ENCODE data around the gene IQCF2. TPM values are rescaled to one million over a fixed set of nuclear protein-coding genes. Genes with fewer than 3 reads are reported as not detected.

The IQCF2 gene
- total RNA-seq, 1 experiment from 2014 or later: not detected

DNA sequence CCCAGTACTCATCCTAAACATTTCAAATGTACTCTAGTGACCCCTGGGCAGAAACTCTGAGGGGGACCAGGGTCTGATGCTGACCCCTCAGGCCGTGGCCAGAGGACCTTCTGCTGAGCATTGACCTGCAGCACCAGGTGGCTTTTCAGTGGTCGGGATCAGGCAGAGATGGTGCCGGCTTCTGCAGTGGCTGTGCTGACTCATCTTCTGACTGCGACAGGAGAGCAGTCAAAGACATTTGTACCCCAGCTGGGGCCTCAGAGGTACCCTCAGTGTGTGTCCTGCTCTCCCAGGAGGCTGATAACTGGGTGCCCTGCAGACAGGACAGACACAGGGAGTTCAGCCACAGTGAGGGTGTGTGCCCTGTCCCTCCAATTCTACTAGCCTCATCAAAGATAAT lies 45.8 kb upstream of the IQCF2 start:
- no peaks in the 10 kb centered on the region for H4K20me1 ChIP-seq (ENCODE audit: low read length)
- H3K27me3 ChIP-seq (ENCODE audit: low read length): peaks cover 13% of the 10 kb centered on the region
- no peaks in the 10 kb centered on the region for H3F3A ChIP-seq (ENCODE audit: low read length, unreplicated experiment)
- no peak overlapping the region for H3K9ac ChIP-seq (ENCODE audit: low read length)
- H3K27ac ChIP-seq (ENCODE audit: low read length): no peak overlapping the region
- DNase-seq (no peak), ATAC-seq (no peak)
- no TSS peak for BruUV-seq (replicated peaks)
- H3K4me1 ChIP-seq (ENCODE audit: insufficient read depth, low read length): no peaks in the 10 kb centered on the region
- ChIA-PET POLR2A (ENCODE audit: unreplicated experiment) (no interaction called here), CTCF (no interaction called here)
- no peak overlapping the region for H3K4me3 ChIP-seq (ENCODE audit: low read length)
- H2AFZ ChIP-seq (ENCODE audit: low read length): peak overlapping the region; percentile 9; the same call in 1 of the 2 replicates
- H3K4me2 ChIP-seq (ENCODE audit: low read length): no peak overlapping the region
- no peaks in the 10 kb centered on the region for H3K79me2 ChIP-seq (ENCODE audit: low read length)
- H3K36me3 ChIP-seq (ENCODE audit: low read depth, low read length): no peaks in the 10 kb centered on the region
- intact Hi-C loops (cut with micrococcal nuclease): no loop called here
- no peaks in the 10 kb centered on the region for H3K9me2 ChIP-seq (replicated peaks; ENCODE audit: low read length)
- H3K9me3 ChIP-seq (ENCODE audit: low read length): no peaks in the 10 kb centered on the region
- TF ChIP-seq EZH2phosphoT487 (IDR thresholded peaks at IDR 0.05; ENCODE audit: borderline replicate concordance, low read length) (no peak), EZH2 (IDR thresholded peaks at IDR 0.05; ENCODE audit: low read length, unreplicated experiment) (no peak)
- TF ChIP-seq, protein P1, sequence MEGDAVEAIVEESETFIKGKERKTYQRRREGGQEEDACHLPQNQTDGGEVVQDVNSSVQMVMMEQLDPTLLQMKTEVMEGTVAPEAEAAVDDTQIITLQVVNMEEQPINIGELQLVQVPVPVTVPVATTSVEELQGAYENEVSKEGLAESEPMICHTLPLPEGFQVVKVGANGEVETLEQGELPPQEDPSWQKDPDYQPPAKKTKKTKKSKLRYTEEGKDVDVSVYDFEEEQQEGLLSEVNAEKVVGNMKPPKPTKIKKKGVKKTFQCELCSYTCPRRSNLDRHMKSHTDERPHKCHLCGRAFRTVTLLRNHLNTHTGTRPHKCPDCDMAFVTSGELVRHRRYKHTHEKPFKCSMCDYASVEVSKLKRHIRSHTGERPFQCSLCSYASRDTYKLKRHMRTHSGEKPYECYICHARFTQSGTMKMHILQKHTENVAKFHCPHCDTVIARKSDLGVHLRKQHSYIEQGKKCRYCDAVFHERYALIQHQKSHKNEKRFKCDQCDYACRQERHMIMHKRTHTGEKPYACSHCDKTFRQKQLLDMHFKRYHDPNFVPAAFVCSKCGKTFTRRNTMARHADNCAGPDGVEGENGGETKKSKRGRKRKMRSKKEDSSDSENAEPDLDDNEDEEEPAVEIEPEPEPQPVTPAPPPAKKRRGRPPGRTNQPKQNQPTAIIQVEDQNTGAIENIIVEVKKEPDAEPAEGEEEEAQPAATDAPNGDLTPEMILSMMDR (conservative IDR thresholded peaks at IDR 0.05; ENCODE audit: low read depth, low read length): no peak

- TF ChIP-seq, protein P1 (conservative IDR thresholded peaks at IDR 0.05; ENCODE audit: low read depth, low read length): no peak
- TF ChIP-seq EZH2phosphoT487 (IDR thresholded peaks at IDR 0.05; ENCODE audit: borderline replicate concordance, low read length) (no peak), EZH2 (IDR thresholded peaks at IDR 0.05; ENCODE audit: low read length, unreplicated experiment) (no peak)
- no peaks in the 10 kb centered on the region for H3K4me1 ChIP-seq (ENCODE audit: insufficient read depth, low read length)
- H3K36me3 ChIP-seq (ENCODE audit: low read depth, low read length): no peaks in the 10 kb centered on the region
- H3K9me3 ChIP-seq (ENCODE audit: low read length): no peaks in the 10 kb centered on the region
- H3K27me3 ChIP-seq (ENCODE audit: low read length): peaks cover 13% of the 10 kb centered on the region
- H3K79me2 ChIP-seq (ENCODE audit: low read length): no peaks in the 10 kb centered on the region
- POLR2A ChIA-PET (ENCODE audit: unreplicated experiment): no interaction called here
- H3K27ac ChIP-seq (ENCODE audit: low read length): no peak overlapping the region
- DNase-seq: no peak
- H3K9me2 ChIP-seq (replicated peaks; ENCODE audit: low read length): no peaks in the 10 kb centered on the region
- no peak overlapping the region for H3K9ac ChIP-seq (ENCODE audit: low read length)
- CTCF ChIA-PET: interaction anchor here (0.6 kb wide), 1 partner anchor 1228 kb away, joined by 8 read pairs; no protein-coding TSS in a partner anchor
- intact Hi-C loops (cut with micrococcal nuclease): no loop called here
- no peak overlapping the region for H3K4me3 ChIP-seq (ENCODE audit: low read length)
- H2AFZ ChIP-seq (ENCODE audit: low read length): no peak overlapping the region
- ATAC-seq: no peak
- no peaks in the 10 kb centered on the region for H4K20me1 ChIP-seq (ENCODE audit: low read length)
- no peaks in the 10 kb centered on the region for H3F3A ChIP-seq (ENCODE audit: low read length, unreplicated experiment)
- no peak overlapping the region for H3K4me2 ChIP-seq (ENCODE audit: low read length)
- no TSS peak for BruUV-seq (replicated peaks)
These were observed 44.7 kb upstream of the IQCF2 start for GRCh38 chr3:51816723-51817122.

DNA sequence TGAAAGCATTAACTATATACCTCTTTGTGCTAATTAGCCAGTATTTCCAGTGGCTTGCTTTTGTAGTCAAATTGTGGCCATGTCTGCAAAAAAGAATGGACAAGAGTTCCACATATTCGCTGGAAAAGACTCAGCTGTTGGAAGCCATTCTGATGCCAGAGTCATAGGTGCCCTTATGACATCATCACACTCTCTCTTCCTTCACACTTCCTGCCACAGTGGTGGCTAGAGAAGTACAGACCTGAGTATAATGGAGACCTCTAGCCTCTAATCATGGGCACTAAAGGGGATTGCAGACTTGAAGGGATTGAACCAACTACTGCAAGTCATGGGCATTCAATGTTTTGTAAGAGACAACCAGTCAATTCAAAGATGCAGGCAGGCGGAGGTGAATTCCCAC lies 44.0 kb upstream of the IQCF2 start:
- no peak for ATAC-seq
- CTCF ChIA-PET: interaction anchor here (0.6 kb wide), 1 partner anchor 1228 kb away, joined by 8 read pairs; no protein-coding TSS in a partner anchor
- POLR2A ChIA-PET (ENCODE audit: unreplicated experiment): no interaction called here

More for the DNA sequence above, 44.0 kb upstream of the IQCF2 start:
- H3K27me3 ChIP-seq (ENCODE audit: low read length): peaks cover 13% of the 10 kb centered on the region
- H3K9me3 ChIP-seq (ENCODE audit: low read length): no peaks in the 10 kb centered on the region
- TF ChIP-seq EZH2 (IDR thresholded peaks at IDR 0.05; ENCODE audit: low read length, unreplicated experiment) (no peak), EZH2phosphoT487 (IDR thresholded peaks at IDR 0.05; ENCODE audit: borderline replicate concordance, low read length) (no peak)
- TF ChIP-seq, protein P1 (conservative IDR thresholded peaks at IDR 0.05; ENCODE audit: low read depth, low read length): no peak
- no TSS peak for BruUV-seq (replicated peaks)
- no peak overlapping the region for H3K4me2 ChIP-seq (ENCODE audit: low read length)
- no peaks in the 10 kb centered on the region for H3K36me3 ChIP-seq (ENCODE audit: low read depth, low read length)
- H3K79me2 ChIP-seq (ENCODE audit: low read length): no peaks in the 10 kb centered on the region
- no peaks in the 10 kb centered on the region for H4K20me1 ChIP-seq (ENCODE audit: low read length)
- intact Hi-C loops (cut with micrococcal nuclease): no loop called here
- no peaks in the 10 kb centered on the region for H3K9me2 ChIP-seq (replicated peaks; ENCODE audit: low read length)
- no peaks in the 10 kb centered on the region for H3F3A ChIP-seq (ENCODE audit: low read length, unreplicated experiment)
- no peak overlapping the region for H2AFZ ChIP-seq (ENCODE audit: low read length)
- no peak overlapping the region for H3K4me3 ChIP-seq (ENCODE audit: low read length)
- no peak overlapping the region for H3K27ac ChIP-seq (ENCODE audit: low read length)
- H3K9ac ChIP-seq (ENCODE audit: low read length): no peak overlapping the region
- DNase-seq: no peak
- no peaks in the 10 kb centered on the region for H3K4me1 ChIP-seq (ENCODE audit: insufficient read depth, low read length)
